Mammary epithelial cell (primary cell): Measurements from ENCODE around the gene ZBED1.

Source experiments
- EZH2 ChIP-seq: IDR thresholded peaks from 2 replicates; pipeline ENCODE4 v1.6.1; 2012; ENCODE audit warnings: low read length, inconsistent platforms, borderline replicate concordance
- TF ChIP-seq, protein P1 (sequence below), 2 donors: IDR thresholded peaks in 1 of 2; conservative IDR thresholded peaks in 1 of 2; 2 replicates each; pipeline ENCODE4 v1.5.1; 2011 to 2012; ENCODE audit warnings: inconsistent platforms in 2 of 2, low read length in 2 of 2, mild to moderate bottlenecking in 2 of 2, control low read depth in 1 of 2, low read depth in 1 of 2; ENCODE audit not compliant: insufficient read depth in 1 of 2; ENCODE audit errors: extremely low read depth in 1 of 2

DNA sequence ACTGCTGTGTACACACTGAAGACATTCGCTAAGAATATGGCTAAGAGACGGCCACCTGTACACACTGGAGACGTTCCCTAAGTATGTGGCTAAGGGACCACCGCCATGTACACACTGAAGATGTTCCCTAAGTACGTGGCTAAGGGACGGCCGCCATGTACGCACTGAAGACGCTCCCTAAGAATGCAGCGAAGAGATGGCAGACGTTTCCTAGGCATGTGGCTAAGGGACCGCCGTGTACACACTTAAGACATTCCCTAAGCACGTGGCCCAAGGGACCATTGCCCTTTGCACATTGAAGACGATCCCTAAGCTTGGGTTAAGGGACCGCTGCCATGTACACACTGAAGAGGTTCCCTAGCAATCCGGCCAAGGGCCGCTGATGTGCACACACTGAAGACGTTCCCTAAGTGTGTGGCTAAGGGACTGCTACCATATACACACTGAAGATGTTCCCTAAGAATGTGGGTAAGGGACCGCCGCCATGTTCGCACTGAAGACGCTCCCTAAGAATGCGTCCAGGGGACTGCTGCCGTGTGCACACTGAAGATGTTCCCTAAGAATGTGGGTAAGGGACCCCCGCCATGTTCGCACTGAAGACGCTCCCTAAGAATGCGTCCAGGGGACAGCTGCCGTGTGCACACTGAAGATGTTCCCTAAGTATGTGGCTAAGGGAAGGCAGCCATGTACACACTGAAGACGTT, 36.7 kb downstream of the ZBED1 start:
- TF ChIP-seq, protein P1, sequence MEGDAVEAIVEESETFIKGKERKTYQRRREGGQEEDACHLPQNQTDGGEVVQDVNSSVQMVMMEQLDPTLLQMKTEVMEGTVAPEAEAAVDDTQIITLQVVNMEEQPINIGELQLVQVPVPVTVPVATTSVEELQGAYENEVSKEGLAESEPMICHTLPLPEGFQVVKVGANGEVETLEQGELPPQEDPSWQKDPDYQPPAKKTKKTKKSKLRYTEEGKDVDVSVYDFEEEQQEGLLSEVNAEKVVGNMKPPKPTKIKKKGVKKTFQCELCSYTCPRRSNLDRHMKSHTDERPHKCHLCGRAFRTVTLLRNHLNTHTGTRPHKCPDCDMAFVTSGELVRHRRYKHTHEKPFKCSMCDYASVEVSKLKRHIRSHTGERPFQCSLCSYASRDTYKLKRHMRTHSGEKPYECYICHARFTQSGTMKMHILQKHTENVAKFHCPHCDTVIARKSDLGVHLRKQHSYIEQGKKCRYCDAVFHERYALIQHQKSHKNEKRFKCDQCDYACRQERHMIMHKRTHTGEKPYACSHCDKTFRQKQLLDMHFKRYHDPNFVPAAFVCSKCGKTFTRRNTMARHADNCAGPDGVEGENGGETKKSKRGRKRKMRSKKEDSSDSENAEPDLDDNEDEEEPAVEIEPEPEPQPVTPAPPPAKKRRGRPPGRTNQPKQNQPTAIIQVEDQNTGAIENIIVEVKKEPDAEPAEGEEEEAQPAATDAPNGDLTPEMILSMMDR (conservative IDR thresholded peaks at IDR 0.05 in 1 of 2, IDR thresholded peaks at IDR 0.05 in 1 of 2; ENCODE audit: extremely low read depth in 1 of 2, insufficient read depth in 1 of 2, low read depth in 1 of 2, low read length in 2 of 2): no peak
- TF ChIP-seq EZH2: no peak
